RKO (cell line): ENCODE results near the gene HIKESHI.
"Not testable (repeated sequence)": the region's sequence is repeated elsewhere in the genome, so short reads cannot be mapped to it uniquely, and the experiment has no call there.

Experiments
- DNase-seq: peaks from one replicate; pipeline ENCODE4 v3.0.0-alpha.2; 2016; ENCODE audit warnings: low spot score

Gene HIKESHI

GRCh38 chr11:86302092-86302793, at the start of gene HIKESHI:
Gene HIKESHI (plus strand): TSS chr11:86302240. CDS start chr11:86302449, 209 bp downstream.
- DNase-seq = peak; percentile 99

- DNase-seq = no peak
Observed at GRCh38 chr11:86255896-86256295, 46.1 kb upstream of the HIKESHI start.

- DNase-seq = no peak
Observed at GRCh38 chr11:86256608-86257007, 45.4 kb upstream of the HIKESHI start.

- DNase-seq = no peak
Observed at GRCh38 chr11:86257446-86257845, 44.6 kb upstream of the HIKESHI start.

- no peak for DNase-seq
Observed at GRCh38 chr11:86259730-86260129, 42.3 kb upstream of the HIKESHI start.

GRCh38 chr11:86261328-86261727, 40.7 kb upstream of the HIKESHI start:
- DNase-seq = no peak

GRCh38 chr11:86262387-86262786, 39.7 kb upstream of the HIKESHI start:
- DNase-seq = no peak

- no peak for DNase-seq
Observed at GRCh38 chr11:86264649-86265048, 37.4 kb upstream of the HIKESHI start.

- DNase-seq = no peak
Observed at GRCh38 chr11:86265194-86265593, 36.8 kb upstream of the HIKESHI start.

GRCh38 chr11:86269645-86270044, 32.4 kb upstream of the HIKESHI start:
- no peak for DNase-seq

- DNase-seq = no peak
Observed at GRCh38 chr11:86274503-86274902, 27.5 kb upstream of the HIKESHI start.

GRCh38 chr11:86274999-86275398, 27.0 kb upstream of the HIKESHI start:
- no peak for DNase-seq

- DNase-seq = no peak
Observed at GRCh38 chr11:86275493-86276370, 26.3 kb upstream of the HIKESHI start.

- DNase-seq = no peak
Observed at GRCh38 chr11:86277741-86278140, 24.3 kb upstream of the HIKESHI start.

GRCh38 chr11:86278226-86278625, 23.8 kb upstream of the HIKESHI start:
- no peak for DNase-seq

GRCh38 chr11:86279747-86280146, 22.3 kb upstream of the HIKESHI start:
- no peak for DNase-seq

- no peak for DNase-seq
Observed at GRCh38 chr11:86287468-86287796, 14.6 kb upstream of the HIKESHI start.

GRCh38 chr11:86288776-86289507, 13.1 kb upstream of the HIKESHI start:
- no peak for DNase-seq

- not testable (repeated sequence) for DNase-seq
Observed at GRCh38 chr11:86289508-86290280, 12.3 kb upstream of the HIKESHI start.

GRCh38 chr11:86291466-86292262, 10.4 kb upstream of the HIKESHI start:
- DNase-seq = peak; percentile 85
